B cell (primary cell): ENCODE data around the gene SLC25A18. TPM values are rescaled to one million over a fixed set of nuclear protein-coding genes. Genes with fewer than 3 reads are reported as not detected.

Experiments
- ATAC-seq: fragments of 200-7000 bp; cut with Tn5 transposase; one replicate; pipeline ENCODE4 v1.10.0; 2021; ENCODE audit warnings: low read depth, mild to moderate bottlenecking, moderate number of reproducible peaks, moderate library complexity
- CTCF ChIA-PET: fragments of 350-600 bp; sonication (Branson Sonifier 250); formaldehyde crosslinking; loops from one replicate; lab custom pipeline; 2021; ENCODE audit warnings: antibody characterized with exemption, inconsistent platforms; lab: Charles Lee
- POLR2A ChIA-PET: fragments of 350-600 bp; sonication (Branson Sonifier 250); formaldehyde crosslinking; loops from one replicate; lab custom pipeline; 2021; ENCODE audit warnings: antibody characterized with exemption; lab: Charles Lee
- DNase-seq: peaks from one replicate; pipeline ENCODE4 v3.0.0; 2013
- H2AFZ ChIP-seq: 2 replicates; pipeline ENCODE4 v1.6.1; 2012; ENCODE audit warnings: mild to moderate bottlenecking, low read depth, low read length; ENCODE audit not compliant: insufficient read depth, poor library complexity, severe bottlenecking
- H3K27ac ChIP-seq, 2 donors: 1 replicate in 1 of 2; 2 replicates in 1 of 2; pipeline ENCODE4 v1.5.1; 2012 to 2013; ENCODE audit warnings: low read length in 2 of 2, mild to moderate bottlenecking in 2 of 2, moderate library complexity in 1 of 2
- H3K27me3 ChIP-seq, 4 experiments: fragments of 200-600 bp in 1 of 4; sonication (generic) in 1 of 4; replicated peaks in 1 of 4; 1 replicate in 2 of 4; 2 replicates in 2 of 4; pipeline versions ENCODE4 v1.6.1 to v1.7.0; 2013 to 2016; ENCODE audit warnings: low read length in 3 of 4, mild to moderate bottlenecking in 2 of 4, mixed read lengths in 1 of 4, moderate library complexity in 1 of 4; ENCODE audit not compliant: insufficient read depth in 4 of 4, control insufficient read depth in 3 of 4; ENCODE audit errors: control extremely low read depth in 1 of 4
- H3K36me3 ChIP-seq, 2 experiments: replicated peaks in 1 of 2; 1 replicate in 1 of 2; 2 replicates in 1 of 2; pipeline versions ENCODE4 v1.6.1 to v1.7.1; 2013; ENCODE audit warnings: low read length in 1 of 2; ENCODE audit not compliant: insufficient read depth in 2 of 2, control insufficient read depth in 1 of 2; ENCODE audit errors: control extremely low read depth in 1 of 2, extremely low read depth in 1 of 2
- H3K4me1 ChIP-seq, 2 donors: fragments of 200-600 bp in 1 of 2; sonication (generic) in 1 of 2; 1 replicate in 1 of 2; 2 replicates in 1 of 2; pipeline versions ENCODE4 v1.5.1 to v1.6.1; 2013 to 2017; ENCODE audit warnings: low read length in 2 of 2; ENCODE audit not compliant: control insufficient read depth in 2 of 2, insufficient read depth in 2 of 2
- H3K4me2 ChIP-seq: replicated peaks from 2 replicates; pipeline ENCODE3; 2012; ENCODE audit warnings: mild to moderate bottlenecking, low read depth, low read length; ENCODE audit not compliant: poor library complexity, severe bottlenecking
- H3K4me3 ChIP-seq, 5 experiments: fragments of 200-600 bp in 1 of 5; sonication (generic) in 1 of 5; 1 replicate in 3 of 5; 2 replicates in 2 of 5; pipeline versions ENCODE4 v1.5.1 to v1.7.0; 2011 to 2016; ENCODE audit warnings: low read length in 4 of 5, mild to moderate bottlenecking in 4 of 5, low read depth in 2 of 5, control low read depth in 1 of 5, moderate library complexity in 1 of 5; ENCODE audit not compliant: insufficient read depth in 1 of 5; ENCODE audit errors: control extremely low read depth in 1 of 5, extremely low read depth in 1 of 5
- H3K79me2 ChIP-seq: fragments of 200-600 bp; sonication (generic); one replicate; pipeline ENCODE4 v1.6.0; 2016; ENCODE audit warnings: low read length; ENCODE audit not compliant: control insufficient read depth, insufficient read depth
- H3K9ac ChIP-seq: fragments of 200-600 bp; sonication (generic); 2 replicates; pipeline ENCODE4 v1.6.1; 2017; ENCODE audit warnings: mild to moderate bottlenecking, low read length, moderate library complexity
- H3K9me3 ChIP-seq, 3 donors: one replicate each; pipeline versions ENCODE4 v1.6.1 to v1.7.1; 2013; ENCODE audit warnings: low read length in 2 of 3; ENCODE audit not compliant: control insufficient read depth in 2 of 3, insufficient read depth in 1 of 3; ENCODE audit errors: control extremely low read depth in 1 of 3
- H4K20me1 ChIP-seq: 2 replicates; pipeline ENCODE4 v1.6.0; 2012; ENCODE audit warnings: mild to moderate bottlenecking, low read length; ENCODE audit not compliant: insufficient read depth, control insufficient read depth, poor library complexity, severe bottlenecking
- H3K27ac Mint-ChIP-seq: one replicate; pipeline ENCODE4 v1.8.0; 2021; ENCODE audit warnings: mixed read lengths
- H3K27me3 Mint-ChIP-seq: one replicate; pipeline ENCODE4 v1.8.0; 2021; ENCODE audit warnings: mixed read lengths
- H3K4me1 Mint-ChIP-seq: one replicate; pipeline ENCODE4 v1.8.0; 2021; ENCODE audit warnings: mixed read lengths
- H3K4me3 Mint-ChIP-seq: one replicate; pipeline ENCODE4 v1.8.0; 2021; ENCODE audit warnings: mixed read lengths
- H3K9me3 Mint-ChIP-seq: one replicate; pipeline ENCODE4 v1.8.0; 2022; ENCODE audit warnings: mixed read lengths; ENCODE audit not compliant: insufficient read depth
- EZH2 ChIP-seq: IDR thresholded peaks from 2 replicates; pipeline ENCODE4 v1.6.1; 2012; ENCODE audit warnings: borderline replicate concordance, low read depth, mild to moderate bottlenecking, moderate library complexity, low read length; ENCODE audit not compliant: insufficient read depth, poor library complexity, severe bottlenecking
- WGBS: methylation state at CpG from one replicate; pipeline ENCODE4 v1.1.5; 2013; ENCODE audit warnings: missing lambda C conversion rate; ENCODE audit not compliant: insufficient coverage; 5-methylcytosine and 5-hydroxymethylcytosine counted together
- intact Hi-C: fragments of 100-400 bp; cut with micrococcal nuclease; formaldehyde crosslinking; loops from one replicate; pipeline ENCODE4 v1.10.0; 2022
- polyA plus RNA-seq: library from polyadenylated mRNA; depleted of rRNA; stranded (reverse); fragments of >200 nt; gene quantifications from 2 replicates; pipeline ENCODE4 v1.2.3, GENCODE V29; 2012
- total RNA-seq, 2 donors: library from RNA; stranded (reverse); fragments of 120-200 nt in 1 of 2; gene quantifications; 1 replicate in 1 of 2; 2 replicates in 1 of 2; pipeline versions ENCODE4 v1.2.3 to v1.2.4, GENCODE V29; 2013 to 2022
- TF ChIP-seq, protein P1 (sequence below): fragments of 200-600 bp; IDR thresholded peaks from one replicate; pipeline ENCODE4 v1.8.0; 2022; ENCODE audit warnings: antibody characterized with exemption, mild to moderate bottlenecking

SLC25A18 gene
- total and polyA plus RNA-seq, 2 donors (not counting 1 experiment from before 2014, with no cell fraction given), result not detected

GRCh38 chr22:17513612-17514011 lies 49.7 kb upstream of the SLC25A18 start:
- no peak for ATAC-seq
- H3K4me1 Mint-ChIP-seq, result no peaks in the 10 kb centered on the region
- CTCF ChIA-PET, result interaction anchor here (1.5 kb wide), 1 partner anchor 12 kb away, joined by 3 read pairs; no protein-coding TSS in a partner anchor

DNA sequence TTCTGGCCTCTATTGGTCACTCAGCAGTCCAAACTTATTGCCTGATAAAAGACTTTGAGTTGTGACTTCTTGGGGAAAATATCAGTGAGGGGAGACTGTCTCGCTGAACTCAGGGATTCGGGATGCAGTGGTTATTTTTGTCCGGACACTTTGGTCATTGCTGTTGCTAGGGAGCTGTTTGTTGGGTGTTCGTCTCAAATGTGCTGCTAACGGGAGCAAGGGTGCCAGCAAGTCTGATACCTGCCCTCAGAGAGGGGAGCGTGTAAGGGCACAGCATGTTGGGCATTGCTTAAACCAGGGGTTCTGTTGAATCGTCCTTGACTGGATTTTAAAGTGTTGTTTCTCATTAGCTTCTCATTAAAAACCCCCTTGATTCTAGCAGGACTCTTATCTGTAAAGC lies 49.2 kb upstream of the SLC25A18 start:
- Histone ChIP-seq H3K36me3 (no peaks in the 10 kb centered on the region), H2AFZ (no peak overlapping the region), H3K4me3 (no peak overlapping the region), H4K20me1 (no peaks in the 10 kb centered on the region), H3K79me2 (no peaks in the 10 kb centered on the region), H3K4me1 (no peaks in the 10 kb centered on the region), H3K9me3 (no peaks in the 10 kb centered on the region), H3K27me3 (no peaks in the 10 kb centered on the region), H3K9ac (no peak overlapping the region), H3K4me2 (no peak overlapping the region), H3K27ac (no peak overlapping the region)
- ATAC-seq, result no peak
- Mint-ChIP-seq H3K27ac (no peak overlapping the region), H3K4me3 (no peak overlapping the region), H3K9me3 (no peaks in the 10 kb centered on the region), H3K4me1 (no peaks in the 10 kb centered on the region), H3K27me3 (peaks cover 3% of the 10 kb centered on the region)
- ChIA-PET POLR2A (no interaction called here), CTCF (interaction anchor here (1.5 kb wide), 1 partner anchor 12 kb away, joined by 3 read pairs; no protein-coding TSS in a partner anchor)
- no peak for DNase-seq
- TF ChIP-seq, protein P1, sequence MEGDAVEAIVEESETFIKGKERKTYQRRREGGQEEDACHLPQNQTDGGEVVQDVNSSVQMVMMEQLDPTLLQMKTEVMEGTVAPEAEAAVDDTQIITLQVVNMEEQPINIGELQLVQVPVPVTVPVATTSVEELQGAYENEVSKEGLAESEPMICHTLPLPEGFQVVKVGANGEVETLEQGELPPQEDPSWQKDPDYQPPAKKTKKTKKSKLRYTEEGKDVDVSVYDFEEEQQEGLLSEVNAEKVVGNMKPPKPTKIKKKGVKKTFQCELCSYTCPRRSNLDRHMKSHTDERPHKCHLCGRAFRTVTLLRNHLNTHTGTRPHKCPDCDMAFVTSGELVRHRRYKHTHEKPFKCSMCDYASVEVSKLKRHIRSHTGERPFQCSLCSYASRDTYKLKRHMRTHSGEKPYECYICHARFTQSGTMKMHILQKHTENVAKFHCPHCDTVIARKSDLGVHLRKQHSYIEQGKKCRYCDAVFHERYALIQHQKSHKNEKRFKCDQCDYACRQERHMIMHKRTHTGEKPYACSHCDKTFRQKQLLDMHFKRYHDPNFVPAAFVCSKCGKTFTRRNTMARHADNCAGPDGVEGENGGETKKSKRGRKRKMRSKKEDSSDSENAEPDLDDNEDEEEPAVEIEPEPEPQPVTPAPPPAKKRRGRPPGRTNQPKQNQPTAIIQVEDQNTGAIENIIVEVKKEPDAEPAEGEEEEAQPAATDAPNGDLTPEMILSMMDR, result no peak
- no peak for TF ChIP-seq EZH2
- WGBS, result 91% methylated on average over 7 of the region's 7 CpGs
- intact Hi-C loops, result no loop called here

More at GRCh38 chr22:17513612-17514011, 49.7 kb upstream of the SLC25A18 start:
- no peaks in the 10 kb centered on the region for H4K20me1 ChIP-seq
- H3K4me3 ChIP-seq, result no peak overlapping the region
- H3K4me1 ChIP-seq, result no peaks in the 10 kb centered on the region
- no peaks in the 10 kb centered on the region for H3K9me3 ChIP-seq
- H3K4me2 ChIP-seq, result no peak overlapping the region
- Mint-ChIP-seq H3K27me3 (peaks cover 3% of the 10 kb centered on the region), H3K9me3 (no peaks in the 10 kb centered on the region), H3K27ac (no peak overlapping the region), H3K4me3 (no peak overlapping the region)
- no peaks in the 10 kb centered on the region for H3K36me3 ChIP-seq
- no peaks in the 10 kb centered on the region for H3K27me3 ChIP-seq
- TF ChIP-seq, protein P1, result no peak
- no peak for TF ChIP-seq EZH2
- POLR2A ChIA-PET, result no interaction called here
- no peaks in the 10 kb centered on the region for H3K79me2 ChIP-seq
- intact Hi-C loops, result no loop called here
- WGBS, result no CpG with 5 or more reads among the region's 2 CpGs
- no peak overlapping the region for H3K27ac ChIP-seq
- no peak overlapping the region for H2AFZ ChIP-seq
- no peak overlapping the region for H3K9ac ChIP-seq
- DNase-seq, result no peak
